Vagina (tissue), 2 donors: ENCODE data around the gene ALDH6A1.

Source experiments
- POLR2A ChIP-seq, 2 donors: fragments of 450-650 bp; IDR thresholded peaks; one replicate each; pipeline ENCODE4 v1.6.1; 2017; ENCODE audit warnings: antibody characterized with exemption in 2 of 2, mild to moderate bottlenecking in 2 of 2, moderate library complexity in 2 of 2
- POLR2AphosphoS5 ChIP-seq, 2 donors: sonication (generic); formaldehyde crosslinking; IDR thresholded peaks; one replicate each; pipeline ENCODE4 v1.9.0; 2017; ENCODE audit warnings: antibody characterized with exemption in 2 of 2, mild to moderate bottlenecking in 2 of 2, low read depth in 1 of 2; ENCODE audit not compliant: insufficient read depth in 1 of 2
- TF ChIP-seq, protein P1 (sequence below), 3 experiments: fragments of 450-650 bp in 2 of 3; fragments of 200-600 bp in 1 of 3; sonication (generic) in 1 of 3; IDR thresholded peaks; one replicate each; pipeline ENCODE4 v1.5.1; 2017 to 2019; ENCODE audit warnings: antibody characterized with exemption in 3 of 3, mild to moderate bottlenecking in 2 of 3, moderate library complexity in 2 of 3

DNA sequence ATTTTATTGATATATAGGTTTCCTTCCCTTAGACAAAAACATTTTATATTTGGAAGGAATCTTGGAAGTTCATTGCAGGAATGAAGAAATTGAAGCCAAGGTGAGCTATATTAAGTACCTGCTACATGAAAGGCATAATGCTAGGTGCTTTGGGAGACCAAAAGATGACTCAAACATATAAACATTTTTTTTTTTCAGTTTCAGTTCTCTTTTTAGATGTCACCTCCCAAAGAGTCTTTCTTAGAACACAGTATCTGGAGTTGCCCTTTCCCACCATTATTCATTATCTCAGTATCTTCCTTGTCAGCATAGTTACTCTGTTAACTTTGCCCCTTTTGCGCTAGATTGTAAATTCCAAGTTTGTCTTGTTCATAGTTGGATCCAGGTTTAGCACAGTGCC, 1.6 kb upstream of the ALDH6A1 start:
- TF ChIP-seq, protein P1, sequence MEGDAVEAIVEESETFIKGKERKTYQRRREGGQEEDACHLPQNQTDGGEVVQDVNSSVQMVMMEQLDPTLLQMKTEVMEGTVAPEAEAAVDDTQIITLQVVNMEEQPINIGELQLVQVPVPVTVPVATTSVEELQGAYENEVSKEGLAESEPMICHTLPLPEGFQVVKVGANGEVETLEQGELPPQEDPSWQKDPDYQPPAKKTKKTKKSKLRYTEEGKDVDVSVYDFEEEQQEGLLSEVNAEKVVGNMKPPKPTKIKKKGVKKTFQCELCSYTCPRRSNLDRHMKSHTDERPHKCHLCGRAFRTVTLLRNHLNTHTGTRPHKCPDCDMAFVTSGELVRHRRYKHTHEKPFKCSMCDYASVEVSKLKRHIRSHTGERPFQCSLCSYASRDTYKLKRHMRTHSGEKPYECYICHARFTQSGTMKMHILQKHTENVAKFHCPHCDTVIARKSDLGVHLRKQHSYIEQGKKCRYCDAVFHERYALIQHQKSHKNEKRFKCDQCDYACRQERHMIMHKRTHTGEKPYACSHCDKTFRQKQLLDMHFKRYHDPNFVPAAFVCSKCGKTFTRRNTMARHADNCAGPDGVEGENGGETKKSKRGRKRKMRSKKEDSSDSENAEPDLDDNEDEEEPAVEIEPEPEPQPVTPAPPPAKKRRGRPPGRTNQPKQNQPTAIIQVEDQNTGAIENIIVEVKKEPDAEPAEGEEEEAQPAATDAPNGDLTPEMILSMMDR (IDR thresholded peaks at IDR 0.05), result no peak
- no peak for TF ChIP-seq POLR2A (IDR thresholded peaks at IDR 0.05)
- no peak for TF ChIP-seq POLR2AphosphoS5 (IDR thresholded peaks at IDR 0.05; ENCODE audit: insufficient read depth in 1 of 2, low read depth in 1 of 2)
